Activated B cell treated with CpG ODN at 0.5 μM for 24 hours (primary cell): ENCODE measurements around the gene NNT. TPM values are rescaled to one million over a fixed set of nuclear protein-coding genes. Genes with fewer than 3 reads are reported as not detected.

Experiments
- ATAC-seq: fragments of 200-7000 bp; cut with Tn5 transposase; one replicate; pipeline ENCODE4 v1.10.0; 2021; ENCODE audit warnings: low read depth, mild to moderate bottlenecking, moderate library complexity
- CTCF ChIA-PET: fragments of 350-600 bp; sonication (Branson Sonifier 250); formaldehyde crosslinking; loops from one replicate; lab custom pipeline; 2021; ENCODE audit warnings: antibody characterized with exemption; lab: Charles Lee
- POLR2A ChIA-PET: fragments of 350-600 bp; sonication (Branson Sonifier 250); formaldehyde crosslinking; loops from one replicate; lab custom pipeline; 2021; ENCODE audit warnings: antibody characterized with exemption; lab: Charles Lee
- DNase-seq: peaks from one replicate; pipeline ENCODE4 v3.0.0; 2022
- H3K27ac Mint-ChIP-seq: one replicate; pipeline ENCODE4 v1.8.0; 2020; ENCODE audit warnings: mixed read lengths
- H3K27me3 Mint-ChIP-seq: one replicate; pipeline ENCODE4 v1.8.0; 2021; ENCODE audit warnings: mixed read lengths
- H3K36me3 Mint-ChIP-seq: one replicate; pipeline ENCODE4 v1.8.0; 2021; ENCODE audit warnings: low read depth, mixed read lengths
- H3K4me1 Mint-ChIP-seq: one replicate; pipeline ENCODE4 v1.8.0; 2021; ENCODE audit warnings: mixed read lengths
- H3K4me3 Mint-ChIP-seq: one replicate; pipeline ENCODE4 v1.8.0; 2020; ENCODE audit warnings: mild to moderate bottlenecking, mixed read lengths
- H3K9me3 Mint-ChIP-seq: one replicate; pipeline ENCODE4 v1.8.0; 2020; ENCODE audit warnings: mixed read lengths
- intact Hi-C: fragments of 100-400 bp; cut with micrococcal nuclease; formaldehyde crosslinking; loops from one replicate; pipeline ENCODE4 v1.15.1; 2024
- total RNA-seq: library from RNA; stranded (reverse); gene quantifications from 2 replicates; pipeline ENCODE4 v1.2.3, GENCODE V29; 2022
- TF ChIP-seq, protein P1 (sequence below): fragments of 200-600 bp; IDR thresholded peaks from one replicate; pipeline ENCODE4 v1.8.0; 2022; ENCODE audit warnings: antibody characterized with exemption, mild to moderate bottlenecking

NNT gene
- total RNA-seq, 1 donor from 2014 or later, result 63.0 TPM

GRCh38 chr5:43642428-43642827, 39.4 kb downstream of the NNT start:
- ATAC-seq (no peak), DNase-seq (no peak)
- no peaks in the 10 kb centered on the region for H3K27me3 Mint-ChIP-seq
- no peak overlapping the region for H3K27ac Mint-ChIP-seq
- H3K4me1 Mint-ChIP-seq, result peaks cover 9% of the 10 kb centered on the region
- no peaks in the 10 kb centered on the region for H3K9me3 Mint-ChIP-seq
- intact Hi-C loops, result no loop called here
- no peak overlapping the region for H3K4me3 Mint-ChIP-seq
- ChIA-PET POLR2A (no interaction called here), CTCF (interaction anchor here (0.9 kb wide), 1 partner anchor 12 kb away, joined by 5 read pairs; no protein-coding TSS in a partner anchor)
- H3K36me3 Mint-ChIP-seq, result peaks cover 46% of the 10 kb centered on the region
- TF ChIP-seq, protein P1, sequence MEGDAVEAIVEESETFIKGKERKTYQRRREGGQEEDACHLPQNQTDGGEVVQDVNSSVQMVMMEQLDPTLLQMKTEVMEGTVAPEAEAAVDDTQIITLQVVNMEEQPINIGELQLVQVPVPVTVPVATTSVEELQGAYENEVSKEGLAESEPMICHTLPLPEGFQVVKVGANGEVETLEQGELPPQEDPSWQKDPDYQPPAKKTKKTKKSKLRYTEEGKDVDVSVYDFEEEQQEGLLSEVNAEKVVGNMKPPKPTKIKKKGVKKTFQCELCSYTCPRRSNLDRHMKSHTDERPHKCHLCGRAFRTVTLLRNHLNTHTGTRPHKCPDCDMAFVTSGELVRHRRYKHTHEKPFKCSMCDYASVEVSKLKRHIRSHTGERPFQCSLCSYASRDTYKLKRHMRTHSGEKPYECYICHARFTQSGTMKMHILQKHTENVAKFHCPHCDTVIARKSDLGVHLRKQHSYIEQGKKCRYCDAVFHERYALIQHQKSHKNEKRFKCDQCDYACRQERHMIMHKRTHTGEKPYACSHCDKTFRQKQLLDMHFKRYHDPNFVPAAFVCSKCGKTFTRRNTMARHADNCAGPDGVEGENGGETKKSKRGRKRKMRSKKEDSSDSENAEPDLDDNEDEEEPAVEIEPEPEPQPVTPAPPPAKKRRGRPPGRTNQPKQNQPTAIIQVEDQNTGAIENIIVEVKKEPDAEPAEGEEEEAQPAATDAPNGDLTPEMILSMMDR, result no peak

- Mint-ChIP-seq H3K4me1 (peaks cover 3% of the 10 kb centered on the region), H3K27ac (no peak overlapping the region), H3K9me3 (no peaks in the 10 kb centered on the region), H3K27me3 (no peaks in the 10 kb centered on the region), H3K36me3 (peaks cover 47% of the 10 kb centered on the region), H3K4me3 (no peak overlapping the region)
- POLR2A ChIA-PET, result no interaction called here
- ATAC-seq (no peak), DNase-seq (no peak)
- TF ChIP-seq, protein P1, result no peak
- intact Hi-C loops, result no loop called here
- CTCF ChIA-PET, result no interaction called here
These were observed 40.3 kb downstream of the NNT start for GRCh38 chr5:43643327-43643726.

DNA sequence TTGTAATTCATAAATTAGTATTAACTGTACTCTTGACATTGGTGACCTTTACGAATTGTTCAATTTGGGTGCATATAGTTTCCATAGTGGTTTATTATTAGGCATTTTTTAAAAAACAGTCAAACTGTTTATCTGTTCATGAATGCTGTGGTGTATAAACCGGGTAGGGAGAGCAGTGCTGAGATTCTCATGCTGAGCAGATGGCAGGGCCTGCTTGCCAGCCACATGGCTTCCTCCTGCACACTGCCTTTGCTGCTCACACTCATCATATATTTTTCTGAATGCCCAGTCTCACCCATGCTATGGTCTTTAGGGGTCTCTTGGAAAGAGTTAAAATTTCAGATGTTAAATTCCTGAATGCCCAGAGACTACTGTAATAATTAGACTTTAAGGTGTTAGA, 40.8 kb downstream of the NNT start:
- intact Hi-C loops, result no loop called here
- H3K36me3 Mint-ChIP-seq, result peaks cover 51% of the 10 kb centered on the region
- no peak for DNase-seq
- no peak overlapping the region for H3K4me3 Mint-ChIP-seq
- H3K27me3 Mint-ChIP-seq, result no peaks in the 10 kb centered on the region
- H3K27ac Mint-ChIP-seq, result no peak overlapping the region
- H3K4me1 Mint-ChIP-seq, result peaks cover 3% of the 10 kb centered on the region
- H3K9me3 Mint-ChIP-seq, result no peaks in the 10 kb centered on the region
- ATAC-seq, result no peak
- TF ChIP-seq, protein P1, result no peak
- CTCF ChIA-PET, result no interaction called here
- POLR2A ChIA-PET, result no interaction called here

DNA sequence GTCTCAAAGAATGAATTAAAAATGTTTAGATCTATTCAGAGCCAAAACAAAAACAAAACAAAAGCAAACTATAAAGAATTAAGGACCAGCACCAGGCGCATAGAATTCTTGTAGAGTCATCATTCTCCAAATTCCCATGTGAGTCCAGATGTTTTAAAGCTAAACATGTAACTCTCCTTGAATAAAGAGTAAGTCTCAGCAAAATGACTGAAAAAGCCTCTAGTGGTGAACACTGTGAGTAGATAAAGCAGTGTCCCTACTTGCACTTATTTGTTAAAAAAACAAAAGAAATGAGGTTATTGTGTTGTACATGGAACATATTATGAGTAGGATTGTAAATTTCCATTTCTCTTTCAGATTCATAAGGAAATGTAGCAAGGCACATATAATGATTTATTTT, 44.0 kb downstream of the NNT start:
- ChIA-PET CTCF (interaction anchor here (0.9 kb wide), 1 partner anchor 16 kb away, joined by 3 read pairs; no protein-coding TSS in a partner anchor), POLR2A (interaction anchor here (0.7 kb wide), 1 partner anchor 12 kb away, joined by 3 read pairs; no protein-coding TSS in a partner anchor)
- Mint-ChIP-seq H3K9me3 (no peaks in the 10 kb centered on the region), H3K36me3 (peaks cover 69% of the 10 kb centered on the region), H3K27me3 (no peaks in the 10 kb centered on the region), H3K4me3 (no peak overlapping the region), H3K4me1 (no peaks in the 10 kb centered on the region), H3K27ac (no peak overlapping the region)
- TF ChIP-seq, protein P1, result no peak
- DNase-seq, result no peak
- ATAC-seq, result no peak
- intact Hi-C loops, result no loop called here

DNA sequence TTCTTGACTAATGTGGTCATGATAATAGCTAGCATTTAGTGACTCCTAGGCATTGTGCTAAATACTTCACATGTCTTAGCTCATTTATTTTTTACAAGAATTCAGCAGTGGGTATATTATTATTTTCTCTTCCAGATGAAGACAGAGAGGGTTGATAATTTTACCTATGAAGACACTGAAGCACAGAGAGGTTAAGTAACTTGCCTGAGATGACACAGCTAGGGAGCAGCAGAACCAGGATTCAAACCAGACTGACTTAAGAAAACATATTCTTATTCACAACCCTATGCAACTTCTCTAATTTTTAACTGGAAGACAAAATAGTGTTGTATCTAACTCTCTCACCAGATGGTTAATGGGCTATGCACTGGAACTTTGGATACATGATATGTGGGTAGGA, 44.8 kb downstream of the NNT start:
- Mint-ChIP-seq H3K36me3 (peaks cover 72% of the 10 kb centered on the region), H3K27ac (no peak overlapping the region), H3K4me3 (no peak overlapping the region), H3K27me3 (no peaks in the 10 kb centered on the region), H3K9me3 (no peaks in the 10 kb centered on the region), H3K4me1 (no peaks in the 10 kb centered on the region)
- TF ChIP-seq, protein P1, result no peak
- intact Hi-C loops, result no loop called here
- ATAC-seq, result no peak
- DNase-seq, result no peak
- ChIA-PET CTCF (interaction anchor here (0.6 kb wide), 1 partner anchor 36 kb away, joined by 3 read pairs; no protein-coding TSS in a partner anchor), POLR2A (no interaction called here)
